GM19468 (cell line): Measurements from ENCODE around the gene ANTXR2.
"Not testable (repeated sequence)": the region's sequence is repeated elsewhere in the genome, so short reads cannot be mapped to it uniquely, and the experiment has no call there.

Experiments
- ATAC-seq: cut with Tn5 transposase; IDR thresholded peaks from one replicate; pipeline ENCODE4 v1.9.1; 2021; ENCODE audit warnings: mild to moderate bottlenecking, moderate library complexity, moderate number of reproducible peaks; ENCODE audit not compliant: unreplicated experiment; ENCODE audit errors: extremely low read depth

The ANTXR2 gene

GRCh38 chr4:79998201-79998600 lies 74.8 kb downstream of the ANTXR2 start:
- ATAC-seq: no peak

GRCh38 chr4:79996851-79997250 lies 76.2 kb downstream of the ANTXR2 start:
- no peak for ATAC-seq

GRCh38 chr4:79993476-79993875 lies 79.6 kb downstream of the ANTXR2 start:
- no peak for ATAC-seq

- no peak for ATAC-seq
Measured at GRCh38 chr4:79991601-79992000, 81.4 kb downstream of the ANTXR2 start.

- not testable (repeated sequence) for ATAC-seq
Measured at GRCh38 chr4:79991100-79991499, 81.9 kb downstream of the ANTXR2 start.

GRCh38 chr4:79987401-79987800 lies 85.6 kb downstream of the ANTXR2 start:
- ATAC-seq: no peak

GRCh38 chr4:79983431-79983830 lies 89.6 kb downstream of the ANTXR2 start:
- ATAC-seq: no peak

GRCh38 chr4:79982601-79983322 lies 90.3 kb downstream of the ANTXR2 start:
- ATAC-seq: no peak

GRCh38 chr4:79980448-79980847 lies 92.6 kb downstream of the ANTXR2 start:
- ATAC-seq: no peak

- no peak for ATAC-seq
Measured at GRCh38 chr4:79979785-79980437, 93.1 kb downstream of the ANTXR2 start.

- ATAC-seq: no peak
Measured at GRCh38 chr4:79977131-79977840, 95.7 kb downstream of the ANTXR2 start.

GRCh38 chr4:79964400-79965211 lies 108.4 kb downstream of the ANTXR2 start:
- ATAC-seq: no peak

- ATAC-seq: no peak
Measured at GRCh38 chr4:79964020-79964399, 109.0 kb downstream of the ANTXR2 start.

- no peak for ATAC-seq
Measured at GRCh38 chr4:79959652-79960051, 113.4 kb downstream of the ANTXR2 start.

- no peak for ATAC-seq
Measured at GRCh38 chr4:79958466-79959264, 114.4 kb downstream of the ANTXR2 start.

- ATAC-seq: no peak
Measured at GRCh38 chr4:79949178-79949577, 123.9 kb downstream of the ANTXR2 start.

- ATAC-seq: no peak
Measured at GRCh38 chr4:79948739-79949138, 124.3 kb downstream of the ANTXR2 start.

- ATAC-seq: no peak
Measured at GRCh38 chr4:79948261-79948660, 124.8 kb downstream of the ANTXR2 start.

GRCh38 chr4:79947386-79947785 lies 125.6 kb downstream of the ANTXR2 start:
- no peak for ATAC-seq

- no peak for ATAC-seq
Measured at GRCh38 chr4:79935274-79935673, 137.8 kb downstream of the ANTXR2 start.
